IMR-90 (cell line): ENCODE measurements around the gene GLIS1. TPM values are rescaled to one million over a fixed set of nuclear protein-coding genes. Genes with fewer than 3 reads are reported as not detected.

Source experiments
- ATAC-seq: fragments of 200-7000 bp; cut with Tn5 transposase; 2 replicates; pipeline ENCODE4 v1.9.1; 2020; ENCODE audit warnings: low read depth, mild to moderate bottlenecking, moderate library complexity
- BruUV-seq: library from RNA; stranded (reverse); fragments of 400-500 nt; replicated peaks from 2 replicates; lab custom pipeline; 2021; lab: Mats Ljungman, UMichigan
- CTCF ChIA-PET: fragments of 300-600 bp; formaldehyde crosslinking; extraction: SDS; loops from one replicate; lab custom pipeline; 2021; ENCODE audit warnings: antibody characterized with exemption; lab: Yijun Ruan, JAX
- POLR2A ChIA-PET: fragments of 300-600 bp; sonication (Branson Sonifier 250); formaldehyde crosslinking; loops from one replicate; lab custom pipeline; 2022; ENCODE audit warnings: antibody characterized with exemption; ENCODE audit not compliant: unreplicated experiment; lab: Charles Lee
- DNase-seq: peaks from one replicate; pipeline ENCODE4 v3.0.0; 2013
- H2AFZ ChIP-seq: replicated peaks from 2 replicates; pipeline ENCODE3; 2013; ENCODE audit warnings: low read length, mild to moderate bottlenecking; ENCODE audit not compliant: poor library complexity
- H2AK5ac ChIP-seq: 2 replicates; pipeline ENCODE4 v1.6.1; 2013; ENCODE audit warnings: low read depth, low read length, inconsistent platforms
- H2AK9ac ChIP-seq: replicated peaks from 2 replicates; pipeline ENCODE3; 2013; ENCODE audit warnings: mild to moderate bottlenecking, low read depth, low read length, moderate library complexity; ENCODE audit not compliant: poor library complexity
- H2BK120ac ChIP-seq: 2 replicates; pipeline ENCODE4 v1.6.1; 2013; ENCODE audit warnings: low read depth, low read length, inconsistent platforms
- H2BK15ac ChIP-seq: 3 replicates; pipeline ENCODE4 v1.6.1; 2013; ENCODE audit warnings: low read depth, low read length, inconsistent platforms
- H2BK20ac ChIP-seq: 2 replicates; pipeline ENCODE4 v1.6.1; 2013; ENCODE audit warnings: low read depth, mild to moderate bottlenecking, inconsistent platforms, low read length, moderate library complexity
- H2BK5ac ChIP-seq: 2 replicates; pipeline ENCODE4 v1.6.1; 2013; ENCODE audit warnings: mild to moderate bottlenecking, low read depth, low read length, inconsistent platforms; ENCODE audit not compliant: poor library complexity, severe bottlenecking
- H3K14ac ChIP-seq: replicated peaks from 2 replicates; pipeline ENCODE4 v1.6.1; 2013; ENCODE audit warnings: low read depth, low read length, inconsistent platforms
- H3K18ac ChIP-seq: 2 replicates; pipeline ENCODE4 v1.6.1; 2013; ENCODE audit warnings: low read depth, low read length, control low read depth
- H3K23ac ChIP-seq: 2 replicates; pipeline ENCODE4 v1.6.1; 2013; ENCODE audit warnings: low read depth, low read length, inconsistent platforms
- H3K27ac ChIP-seq: 2 replicates; pipeline ENCODE4 v1.5.1; 2013; ENCODE audit warnings: mild to moderate bottlenecking, control low read depth, low read length; ENCODE audit not compliant: insufficient read depth
- H3K27me3 ChIP-seq: 2 replicates; pipeline ENCODE4 v1.6.1; 2013; ENCODE audit warnings: low read length; ENCODE audit not compliant: control insufficient read depth, insufficient read depth
- H3K36me3 ChIP-seq: 2 replicates; pipeline ENCODE4 v1.6.1; 2013; ENCODE audit warnings: low read length, mixed read lengths; ENCODE audit not compliant: control insufficient read depth, insufficient read depth
- H3K4ac ChIP-seq: 2 replicates; pipeline ENCODE4 v1.6.1; 2013; ENCODE audit warnings: low read depth, low read length, inconsistent platforms
- H3K4me1 ChIP-seq: 2 replicates; pipeline ENCODE4 v1.6.1; 2013; ENCODE audit warnings: low read length, mixed read lengths; ENCODE audit not compliant: control insufficient read depth, insufficient read depth
- H3K4me2 ChIP-seq: 2 replicates; pipeline ENCODE4 v1.6.1; 2013; ENCODE audit warnings: low read depth, mild to moderate bottlenecking, control low read depth, low read length, moderate library complexity
- H3K4me3 ChIP-seq: 2 replicates; pipeline ENCODE4 v1.5.1; 2013; ENCODE audit warnings: low read depth, mild to moderate bottlenecking, control low read depth, low read length, moderate library complexity; ENCODE audit not compliant: insufficient read depth
- H3K56ac ChIP-seq: 2 replicates; pipeline ENCODE4 v1.6.1; 2013; ENCODE audit warnings: low read length, inconsistent platforms; ENCODE audit not compliant: insufficient read depth; ENCODE audit errors: extremely low read depth
- H3K79me1 ChIP-seq, 2 experiments: 2 replicates each; pipeline ENCODE4 v1.6.1; 2013; ENCODE audit warnings: low read length in 2 of 2, inconsistent platforms in 1 of 2, low read depth in 1 of 2
- H3K9ac ChIP-seq: 2 replicates; pipeline ENCODE4 v1.6.1; 2013; ENCODE audit warnings: low read depth, low read length, control low read depth
- H3K9me1 ChIP-seq: 2 replicates; pipeline ENCODE4 v1.6.1; 2013; ENCODE audit warnings: low read length, inconsistent platforms; ENCODE audit not compliant: insufficient read depth
- H3K9me3 ChIP-seq: 2 replicates; pipeline ENCODE4 v1.6.1; 2013; ENCODE audit warnings: low read length; ENCODE audit not compliant: control insufficient read depth, insufficient read depth
- H4K20me1 ChIP-seq: 2 replicates; pipeline ENCODE4 v1.6.1; 2013; ENCODE audit warnings: low read length, inconsistent platforms; ENCODE audit not compliant: insufficient read depth
- H4K5ac ChIP-seq: 2 replicates; pipeline ENCODE4 v1.6.1; 2013; ENCODE audit warnings: mild to moderate bottlenecking, low read depth, low read length, control low read depth
- H4K8ac ChIP-seq, 2 experiments: 2 replicates each; pipeline ENCODE4 v1.6.1; 2013; ENCODE audit warnings: low read depth in 2 of 2, low read length in 2 of 2, control low read depth in 1 of 2, inconsistent platforms in 1 of 2
- H4K91ac ChIP-seq: 2 replicates; pipeline ENCODE4 v1.6.1; 2013; ENCODE audit warnings: low read depth, low read length, inconsistent platforms; ENCODE audit not compliant: insufficient read depth
- MAFK ChIP-seq: IDR thresholded peaks from 2 replicates; pipeline ENCODE4 v1.6.1; 2012; ENCODE audit warnings: low read depth, low read length, improper control_type of control experiment
- SMC3 ChIP-seq: fragments of 150-350 bp; IDR thresholded peaks from 2 replicates; pipeline ENCODE4 v1.6.1; 2016; ENCODE audit warnings: low read depth, mild to moderate bottlenecking, antibody characterized with exemption, low read length, moderate library complexity
- WGBS, 2 experiments: methylation state at CpG; one replicate each; pipeline versions ENCODE4 v1.1.5 to v1.1.7; 2013; ENCODE audit warnings: missing lambda C conversion rate in 2 of 2; ENCODE audit not compliant: insufficient read length in 1 of 2; ENCODE audit errors: extremely low coverage in 2 of 2; 5-methylcytosine and 5-hydroxymethylcytosine counted together
- dilution Hi-C: fragments of 300-500 bp; cut with HindIII; formaldehyde crosslinking; loops from one replicate; pipeline ENCODE4 v1.14.3; 2018; ENCODE audit warnings: low sequenced_read_pairs; ENCODE audit not compliant: unreplicated experiment
- in situ Hi-C: fragments of 300-500 bp; cut with MboI; formaldehyde crosslinking; loops from 3 replicates; pipeline ENCODE4 v1.14.3; 2019; ENCODE audit warnings: low sequenced_read_pairs, inconsistent platforms, mixed read lengths
- intact Hi-C: fragments of 100-400 bp; cut with micrococcal nuclease; formaldehyde crosslinking; loops from 2 replicates; pipeline ENCODE4 v1.10.0; 2022
- polyA plus RNA-seq, 3 experiments: library from polyadenylated mRNA; depleted of rRNA; stranded (reverse); fragments of >200 nt; gene quantifications; 2 replicates each; pipeline ENCODE4 v1.2.3, GENCODE V29; 2012; ENCODE audit warnings: low replicate concordance in 1 of 3
- total RNA-seq: library from RNA; depleted of rRNA; stranded (reverse); fragments of >200 nt; gene quantifications from 2 replicates; pipeline ENCODE4 v1.2.3, GENCODE V29; 2012
- TF ChIP-seq, protein P1 (sequence below): fragments of 150-350 bp; IDR thresholded peaks from 2 replicates; pipeline ENCODE4 v1.6.1; 2017; ENCODE audit warnings: mild to moderate bottlenecking, antibody characterized with exemption, low read length, low read depth
- TF ChIP-seq, protein P2 (sequence below): fragments of 150-350 bp; IDR thresholded peaks from 2 replicates; pipeline ENCODE4 v1.6.1; 2016; ENCODE audit warnings: low read depth, mild to moderate bottlenecking, low read length, moderate library complexity, borderline replicate concordance
- TF ChIP-seq, protein P3 (sequence below): conservative IDR thresholded peaks from 2 replicates; pipeline ENCODE4 v1.5.1; 2012; ENCODE audit warnings: mild to moderate bottlenecking, low read depth, low read length, improper control_type of control experiment

The GLIS1 gene
- total and polyA plus RNA-seq, 2 of the 4 experiments (the other 2 are of a cell fraction) = 0.18 to 2.3 TPM

DNA sequence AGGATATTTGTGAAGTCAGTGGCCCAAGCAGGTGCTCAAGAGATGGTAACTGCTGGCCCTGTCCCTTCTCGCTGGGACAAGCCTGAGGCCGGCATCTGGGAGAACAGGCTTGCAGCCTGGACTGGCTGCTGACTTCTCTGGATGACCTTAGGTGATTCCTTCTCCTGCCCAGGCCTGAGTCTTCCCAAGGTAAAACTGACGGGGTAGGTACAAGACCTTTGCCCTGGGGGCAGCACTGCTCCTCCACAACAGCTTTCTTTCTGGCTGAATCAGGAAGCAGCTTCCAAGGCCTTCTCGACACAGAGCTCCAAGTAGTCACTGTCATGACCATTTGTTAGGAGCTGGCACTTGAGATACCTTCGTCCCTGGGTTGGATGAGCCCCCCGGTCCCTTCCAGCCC, 220.2 kb downstream of the GLIS1 start:
- no TSS peak for BruUV-seq
- Histone ChIP-seq H3K36me3 (peaks cover 4% of the 10 kb centered on the region; the same call in 1 of the 2 replicates), H3K23ac (no peak overlapping the region; the same call in 1 of the 2 replicates), H4K5ac (no peak overlapping the region), H3K79me1 (no peaks in the 10 kb centered on the region), H2AK9ac (no peak overlapping the region), H4K91ac (no peak overlapping the region), H3K56ac (no peak overlapping the region), H2BK15ac (no peak overlapping the region), H3K27me3 (no peaks in the 10 kb centered on the region), H3K4me3 (no peak overlapping the region), H2BK5ac (no peak overlapping the region), H3K4me1 (peaks cover 5% of the 10 kb centered on the region; the same call in 1 of the 2 replicates), H3K4me2 (no peak overlapping the region), H3K4ac (no peak overlapping the region; the same call in 1 of the 2 replicates), H2BK20ac (no peak overlapping the region), H4K20me1 (no peaks in the 10 kb centered on the region), H4K8ac (no peak overlapping the region), H2AK5ac (no peak overlapping the region), H3K9me3 (no peaks in the 10 kb centered on the region), H2AFZ (no peak overlapping the region), H3K27ac (no peak overlapping the region), H3K14ac (no peak overlapping the region), H3K9me1 (peaks cover 7% of the 10 kb centered on the region), H3K18ac (no peak overlapping the region), H2BK120ac (no peak overlapping the region), H3K9ac (no peak overlapping the region)
- no peak for TF ChIP-seq MAFK
- TF ChIP-seq, protein P1, sequence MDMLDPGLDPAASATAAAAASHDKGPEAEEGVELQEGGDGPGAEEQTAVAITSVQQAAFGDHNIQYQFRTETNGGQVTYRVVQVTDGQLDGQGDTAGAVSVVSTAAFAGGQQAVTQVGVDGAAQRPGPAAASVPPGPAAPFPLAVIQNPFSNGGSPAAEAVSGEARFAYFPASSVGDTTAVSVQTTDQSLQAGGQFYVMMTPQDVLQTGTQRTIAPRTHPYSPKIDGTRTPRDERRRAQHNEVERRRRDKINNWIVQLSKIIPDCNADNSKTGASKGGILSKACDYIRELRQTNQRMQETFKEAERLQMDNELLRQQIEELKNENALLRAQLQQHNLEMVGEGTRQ = no peak
- TF ChIP-seq, protein P2, sequence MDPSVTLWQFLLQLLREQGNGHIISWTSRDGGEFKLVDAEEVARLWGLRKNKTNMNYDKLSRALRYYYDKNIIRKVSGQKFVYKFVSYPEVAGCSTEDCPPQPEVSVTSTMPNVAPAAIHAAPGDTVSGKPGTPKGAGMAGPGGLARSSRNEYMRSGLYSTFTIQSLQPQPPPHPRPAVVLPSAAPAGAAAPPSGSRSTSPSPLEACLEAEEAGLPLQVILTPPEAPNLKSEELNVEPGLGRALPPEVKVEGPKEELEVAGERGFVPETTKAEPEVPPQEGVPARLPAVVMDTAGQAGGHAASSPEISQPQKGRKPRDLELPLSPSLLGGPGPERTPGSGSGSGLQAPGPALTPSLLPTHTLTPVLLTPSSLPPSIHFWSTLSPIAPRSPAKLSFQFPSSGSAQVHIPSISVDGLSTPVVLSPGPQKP = no peak
- no peak for TF ChIP-seq SMC3
- TF ChIP-seq, protein P3, sequence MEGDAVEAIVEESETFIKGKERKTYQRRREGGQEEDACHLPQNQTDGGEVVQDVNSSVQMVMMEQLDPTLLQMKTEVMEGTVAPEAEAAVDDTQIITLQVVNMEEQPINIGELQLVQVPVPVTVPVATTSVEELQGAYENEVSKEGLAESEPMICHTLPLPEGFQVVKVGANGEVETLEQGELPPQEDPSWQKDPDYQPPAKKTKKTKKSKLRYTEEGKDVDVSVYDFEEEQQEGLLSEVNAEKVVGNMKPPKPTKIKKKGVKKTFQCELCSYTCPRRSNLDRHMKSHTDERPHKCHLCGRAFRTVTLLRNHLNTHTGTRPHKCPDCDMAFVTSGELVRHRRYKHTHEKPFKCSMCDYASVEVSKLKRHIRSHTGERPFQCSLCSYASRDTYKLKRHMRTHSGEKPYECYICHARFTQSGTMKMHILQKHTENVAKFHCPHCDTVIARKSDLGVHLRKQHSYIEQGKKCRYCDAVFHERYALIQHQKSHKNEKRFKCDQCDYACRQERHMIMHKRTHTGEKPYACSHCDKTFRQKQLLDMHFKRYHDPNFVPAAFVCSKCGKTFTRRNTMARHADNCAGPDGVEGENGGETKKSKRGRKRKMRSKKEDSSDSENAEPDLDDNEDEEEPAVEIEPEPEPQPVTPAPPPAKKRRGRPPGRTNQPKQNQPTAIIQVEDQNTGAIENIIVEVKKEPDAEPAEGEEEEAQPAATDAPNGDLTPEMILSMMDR = no peak
- 100% methylated on average over 3 of the region's 6 CpGs; no CpG with 5 or more reads in 1 of the 2 experiments for WGBS, 2 experiments
- CTCF ChIA-PET = no interaction called here
- intact Hi-C loops (no loop called here), in situ Hi-C loops (no loop called here), dilution Hi-C loops (no loop called here)
- DNase-seq = no peak
- ATAC-seq = no peak
- POLR2A ChIA-PET = no interaction called here
